CD4-positive, CD25-positive, alpha-beta regulatory T cell (primary cell): ENCODE data around the gene BRSK2. TPM values are rescaled to one million over a fixed set of nuclear protein-coding genes. Genes with fewer than 3 reads are reported as not detected.
A peak's percentile ranks its signal among the peaks of the same experiment; 100 is the strongest.

ENCODE experiments used
- ATAC-seq, 2 donors: fragments of 150-1000 bp; cut with Tn5 transposase; one replicate each; pipeline ENCODE4 v1.10.0; 2021; ENCODE audit warnings: low read depth in 2 of 2, moderate number of reproducible peaks in 2 of 2, moderate library complexity in 1 of 2
- DNase-seq, 3 donors: peaks; one replicate each; pipeline versions ENCODE4 v3.0.0 to v3.0.0-alpha.2; 2012 to 2022; ENCODE audit warnings: mixed read lengths in 1 of 3
- H3K27ac ChIP-seq: one replicate; pipeline ENCODE4 v1.7.0; 2013; ENCODE audit warnings: mild to moderate bottlenecking, low read length; ENCODE audit not compliant: insufficient read depth, poor library complexity, severe bottlenecking
- H3K27me3 ChIP-seq: one replicate; pipeline ENCODE4 v1.7.0; 2013; ENCODE audit warnings: low read length; ENCODE audit not compliant: control insufficient read depth, insufficient read depth
- H3K36me3 ChIP-seq: one replicate; pipeline ENCODE4 v1.7.0; 2013; ENCODE audit warnings: mild to moderate bottlenecking, low read length, moderate library complexity; ENCODE audit not compliant: control insufficient read depth, insufficient read depth
- H3K4me1 ChIP-seq: 2 replicates; pipeline ENCODE4 v1.7.0; 2013; ENCODE audit warnings: mild to moderate bottlenecking, low read length; ENCODE audit not compliant: insufficient read depth, control insufficient read depth, poor library complexity, severe bottlenecking
- H3K4me3 ChIP-seq: one replicate; pipeline ENCODE4 v1.7.0; 2013; ENCODE audit warnings: low read depth, mild to moderate bottlenecking, low read length, moderate library complexity
- H3K9me3 ChIP-seq, 2 experiments: 1 replicate in 1 of 2; 2 replicates in 1 of 2; pipeline ENCODE4 v1.7.0; 2013; ENCODE audit warnings: low read length in 2 of 2, mild to moderate bottlenecking in 1 of 2, moderate library complexity in 1 of 2; ENCODE audit not compliant: control insufficient read depth in 2 of 2
- H3K27ac Mint-ChIP-seq, 3 donors: one replicate each; pipeline ENCODE4 v1.8.0; 2020 to 2022; ENCODE audit warnings: mild to moderate bottlenecking in 3 of 3, mixed read lengths in 3 of 3, moderate library complexity in 2 of 3
- H3K27me3 Mint-ChIP-seq: one replicate; pipeline ENCODE4 v1.8.0; 2022; ENCODE audit warnings: mild to moderate bottlenecking, mixed read lengths
- H3K36me3 Mint-ChIP-seq: one replicate; pipeline ENCODE4 v1.8.0; 2020; ENCODE audit warnings: mixed read lengths
- H3K4me1 Mint-ChIP-seq, 4 donors: one replicate each; pipeline ENCODE4 v1.8.0; 2020 to 2022; ENCODE audit warnings: mixed read lengths in 4 of 4, mild to moderate bottlenecking in 1 of 4
- H3K4me3 Mint-ChIP-seq, 4 donors: one replicate each; pipeline ENCODE4 v1.8.0; 2020 to 2022; ENCODE audit warnings: mild to moderate bottlenecking in 4 of 4, mixed read lengths in 4 of 4, moderate library complexity in 3 of 4
- H3K9me3 Mint-ChIP-seq, 7 donors: one replicate each; pipeline ENCODE4 v1.8.0; 2020 to 2022; ENCODE audit warnings: mixed read lengths in 7 of 7, mild to moderate bottlenecking in 3 of 7, moderate library complexity in 2 of 7
- polyA plus RNA-seq, 4 donors: library from polyadenylated mRNA; unstranded; fragments of 300-500 nt; fragmentation: Illumina TruSeq; gene quantifications; one replicate each; pipeline ENCODE4 v1.2.3, GENCODE V29; 2021
- total RNA-seq: library from RNA; stranded (reverse); gene quantifications from one replicate; pipeline ENCODE4 v1.2.3, GENCODE V29; 2022

The BRSK2 gene
- total and polyA plus RNA-seq, 5 donors from 2014 or later = 0.07 to 0.42 (median 0.08) TPM; not detected in 1

GRCh38 chr11:1351278-1351937 is 38.3 kb upstream of the BRSK2 start:
- Mint-ChIP-seq H3K4me1 (peaks cover 0 to 4% (median 0%) of the 10 kb centered on the region in 4 donors), H3K27ac (no peak overlapping the region), H3K4me3 (no peak overlapping the region), H3K36me3 (no peaks in the 10 kb centered on the region), H3K9me3 (no peaks in the 10 kb centered on the region), H3K27me3 (peaks cover 9% of the 10 kb centered on the region)
- Histone ChIP-seq H3K4me3 (no peak overlapping the region), H3K36me3 (no peaks in the 10 kb centered on the region), H3K27me3 (no peaks in the 10 kb centered on the region), H3K27ac (no peak overlapping the region), H3K9me3 (no peaks in the 10 kb centered on the region), H3K4me1 (no peaks in the 10 kb centered on the region)
- DNase-seq (no peak), ATAC-seq (no peak)

GRCh38 chr11:1352696-1353382 is 36.9 kb upstream of the BRSK2 start:
- no peaks in the 10 kb centered on the region for H3K4me1 ChIP-seq
- H3K27ac Mint-ChIP-seq = no peak overlapping the region
- H3K36me3 Mint-ChIP-seq = no peaks in the 10 kb centered on the region
- H3K27ac ChIP-seq = no peak overlapping the region
- no peak overlapping the region for H3K4me3 ChIP-seq
- H3K4me3 Mint-ChIP-seq = no peak overlapping the region
- H3K9me3 Mint-ChIP-seq = no peaks in the 10 kb centered on the region
- no peaks in the 10 kb centered on the region for H3K27me3 ChIP-seq
- H3K9me3 ChIP-seq = no peaks in the 10 kb centered on the region
- H3K36me3 ChIP-seq = no peaks in the 10 kb centered on the region
- DNase-seq (no peak), ATAC-seq (no peak)
- peaks cover 14% of the 10 kb centered on the region for H3K27me3 Mint-ChIP-seq
- peaks cover 0 to 4% (median 2%) of the 10 kb centered on the region in 4 donors for H3K4me1 Mint-ChIP-seq

GRCh38 chr11:1353383-1354124 is 36.2 kb upstream of the BRSK2 start:
- Histone ChIP-seq H3K4me1 (no peaks in the 10 kb centered on the region), H3K27me3 (no peaks in the 10 kb centered on the region), H3K27ac (no peak overlapping the region), H3K9me3 (no peaks in the 10 kb centered on the region), H3K36me3 (no peaks in the 10 kb centered on the region), H3K4me3 (no peak overlapping the region)
- H3K9me3 Mint-ChIP-seq = no peaks in the 10 kb centered on the region
- no peaks in the 10 kb centered on the region for H3K36me3 Mint-ChIP-seq
- DNase-seq (no peak), ATAC-seq (no peak)
- H3K4me1 Mint-ChIP-seq = peaks cover 0 to 4% (median 2%) of the 10 kb centered on the region in 4 donors
- H3K27me3 Mint-ChIP-seq = peaks cover 12% of the 10 kb centered on the region
- no peak overlapping the region for H3K4me3 Mint-ChIP-seq
- H3K27ac Mint-ChIP-seq = no peak overlapping the region

- DNase-seq (no peak), ATAC-seq (no peak)
- Histone ChIP-seq H3K27me3 (no peaks in the 10 kb centered on the region), H3K36me3 (no peaks in the 10 kb centered on the region), H3K9me3 (no peaks in the 10 kb centered on the region), H3K27ac (no peak overlapping the region), H3K4me1 (no peaks in the 10 kb centered on the region), H3K4me3 (no peak overlapping the region)
- Mint-ChIP-seq H3K4me1 (peaks cover 0 to 4% (median 2%) of the 10 kb centered on the region in 4 donors), H3K27ac (no peak overlapping the region), H3K36me3 (no peaks in the 10 kb centered on the region), H3K27me3 (peaks cover 10% of the 10 kb centered on the region), H3K4me3 (no peak overlapping the region), H3K9me3 (no peaks in the 10 kb centered on the region)
Observed at GRCh38 chr11:1354125-1354938, 35.4 kb upstream of the BRSK2 start.

- H3K9me3 Mint-ChIP-seq = no peaks in the 10 kb centered on the region
- peaks cover 16% of the 10 kb centered on the region for H3K27me3 Mint-ChIP-seq
- H3K27ac ChIP-seq = no peak overlapping the region
- peak overlapping the region in 1 of 4 donors; percentile 4 for H3K4me3 Mint-ChIP-seq
- no peaks in the 10 kb centered on the region for H3K27me3 ChIP-seq
- no peak overlapping the region for H3K4me3 ChIP-seq
- H3K36me3 Mint-ChIP-seq = no peaks in the 10 kb centered on the region
- H3K4me1 ChIP-seq = no peaks in the 10 kb centered on the region
- peaks cover 0 to 4% (median 2%) of the 10 kb centered on the region in 4 donors for H3K4me1 Mint-ChIP-seq
- DNase-seq (no peak), ATAC-seq (no peak)
- H3K36me3 ChIP-seq = no peaks in the 10 kb centered on the region
- H3K9me3 ChIP-seq = no peaks in the 10 kb centered on the region
- no peak overlapping the region for H3K27ac Mint-ChIP-seq
Observed at GRCh38 chr11:1356007-1356435, 33.7 kb upstream of the BRSK2 start.

GRCh38 chr11:1356478-1356960 is 33.2 kb upstream of the BRSK2 start:
- DNase-seq (no peak), ATAC-seq (no peak)
- Histone ChIP-seq H3K36me3 (no peaks in the 10 kb centered on the region), H3K4me3 (no peak overlapping the region), H3K27me3 (no peaks in the 10 kb centered on the region), H3K27ac (no peak overlapping the region), H3K9me3 (no peaks in the 10 kb centered on the region), H3K4me1 (no peaks in the 10 kb centered on the region)
- H3K4me1 Mint-ChIP-seq = peaks cover 0 to 4% (median 2%) of the 10 kb centered on the region in 4 donors
- no peaks in the 10 kb centered on the region for H3K36me3 Mint-ChIP-seq
- H3K27me3 Mint-ChIP-seq = peaks cover 16% of the 10 kb centered on the region
- H3K27ac Mint-ChIP-seq = no peak overlapping the region
- H3K4me3 Mint-ChIP-seq = no peak overlapping the region
- no peaks in the 10 kb centered on the region for H3K9me3 Mint-ChIP-seq

- Mint-ChIP-seq H3K9me3 (no peaks in the 10 kb centered on the region), H3K4me1 (peaks cover 0 to 4% (median 2%) of the 10 kb centered on the region in 4 donors), H3K27me3 (peaks cover 16% of the 10 kb centered on the region), H3K27ac (no peak overlapping the region), H3K4me3 (no peak overlapping the region), H3K36me3 (no peaks in the 10 kb centered on the region)
- no peaks in the 10 kb centered on the region for H3K9me3 ChIP-seq
- H3K27ac ChIP-seq = no peak overlapping the region
- no peaks in the 10 kb centered on the region for H3K36me3 ChIP-seq
- no peak for DNase-seq
- no peak for ATAC-seq
- H3K27me3 ChIP-seq = no peaks in the 10 kb centered on the region
- H3K4me3 ChIP-seq = no peak overlapping the region
- H3K4me1 ChIP-seq = no peaks in the 10 kb centered on the region
Observed at GRCh38 chr11:1358286-1358685, 31.4 kb upstream of the BRSK2 start.
